ENCODE results near the gene SDF4. TPM values are rescaled to one million over a fixed set of nuclear protein-coding genes. Genes with fewer than 3 reads are reported as not detected.

Gene SDF4
- total RNA-seq, 3 donors from 2014 or later (not counting 1 experiment from before 2014, with no cell fraction given) = 176 to 211 (median 184) TPM

- H3K9me3 Mint-ChIP-seq = no peaks in the 10 kb centered on the region
- no peak overlapping the region for H3K4me3 ChIP-seq (ENCODE audit: low read length)
- no peaks in the 10 kb centered on the region for H3K27me3 Mint-ChIP-seq (ENCODE audit: low read depth in 2 of 2)
- H3K9me3 ChIP-seq (ENCODE audit: control insufficient read depth, insufficient read depth, low read length) = no peaks in the 10 kb centered on the region
- no peaks in the 10 kb centered on the region for H3K27me3 ChIP-seq (ENCODE audit: control insufficient read depth, insufficient read depth, low read length)
- H3K4me3 Mint-ChIP-seq = no peak overlapping the region
- no peak for DNase-seq
- H3K36me3 ChIP-seq (ENCODE audit: control insufficient read depth, insufficient read depth, low read length) = peaks cover 15% of the 10 kb centered on the region
- H3K27ac ChIP-seq (ENCODE audit: low read length) = no peak overlapping the region
- no peak for TF ChIP-seq CTCF (IDR thresholded peaks at IDR 0.05)
- H3K36me3 Mint-ChIP-seq = no peaks in the 10 kb centered on the region
- intact Hi-C loops (cut with micrococcal nuclease) = no loop called here
- no peak for ATAC-seq
- 97% methylated on average over 39 of the region's 39 CpGs for WGBS (ENCODE audit: insufficient coverage)
- H3K4me1 Mint-ChIP-seq = peaks cover 25 to 44% of the 10 kb centered on the region in 2 donors
- H3K4me1 ChIP-seq (ENCODE audit: control insufficient read depth, insufficient read depth, low read length) = peaks cover 28% of the 10 kb centered on the region
- peak overlapping the region in 1 of 2 donors; percentile 36 for H3K27ac Mint-ChIP-seq
These were observed 35.9 kb upstream of the SDF4 start for GRCh38 chr1:1267488-1268283.

DNA sequence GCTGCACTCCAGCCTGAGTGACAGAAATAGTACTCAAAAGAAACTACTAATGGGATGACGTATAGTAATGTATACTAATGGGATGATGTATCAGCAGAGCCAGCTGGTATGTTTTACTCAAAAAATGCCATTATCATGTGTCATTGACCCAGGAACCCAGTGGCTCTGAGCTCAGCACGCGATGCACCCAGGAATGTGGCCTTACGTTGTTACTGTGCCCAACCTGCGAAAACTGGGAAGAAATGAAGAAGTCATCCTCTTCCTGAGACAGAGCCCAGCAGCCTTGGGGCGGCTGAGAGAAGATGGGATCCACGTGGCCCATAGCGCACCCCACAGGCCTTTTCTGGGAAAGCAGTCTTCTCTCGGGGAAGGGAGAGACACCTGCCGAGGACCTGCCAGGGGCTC is 33.1 kb upstream of the SDF4 start:
- Histone ChIP-seq H3K36me3 (ENCODE audit: control insufficient read depth, insufficient read depth, low read length) (peaks cover 24% of the 10 kb centered on the region), H3K9me3 (ENCODE audit: control insufficient read depth, insufficient read depth, low read length) (no peaks in the 10 kb centered on the region), H3K4me1 (ENCODE audit: control insufficient read depth, insufficient read depth, low read length) (peaks cover 11% of the 10 kb centered on the region), H3K27ac (ENCODE audit: low read length) (no peak overlapping the region), H3K27me3 (ENCODE audit: control insufficient read depth, insufficient read depth, low read length) (no peaks in the 10 kb centered on the region), H3K4me3 (ENCODE audit: low read length) (no peak overlapping the region)
- DNase-seq (peak in 1 of 2 donors; percentile 48), ATAC-seq (peak in 1 of 3 donors; percentile 30)
- Mint-ChIP-seq H3K27me3 (ENCODE audit: low read depth in 2 of 2) (no peaks in the 10 kb centered on the region), H3K4me1 (peaks cover 13 to 28% of the 10 kb centered on the region in 2 donors), H3K4me3 (no peak overlapping the region), H3K36me3 (no peaks in the 10 kb centered on the region), H3K9me3 (no peaks in the 10 kb centered on the region), H3K27ac (no peak overlapping the region)
- WGBS (ENCODE audit: insufficient coverage) = 95% methylated on average over 10 of the region's 10 CpGs
- intact Hi-C loops (cut with micrococcal nuclease) = no loop called here
- no peak for TF ChIP-seq CTCF (IDR thresholded peaks at IDR 0.05)

GRCh38 chr1:1264026-1264425 is 32.2 kb upstream of the SDF4 start:
- H3K27ac Mint-ChIP-seq = no peak overlapping the region

More at GRCh38 chr1:1264026-1264425, 32.2 kb upstream of the SDF4 start:
- no peaks in the 10 kb centered on the region for H3K27me3 Mint-ChIP-seq (ENCODE audit: low read depth in 2 of 2)
- H3K4me3 Mint-ChIP-seq = no peak overlapping the region
- Histone ChIP-seq H3K9me3 (ENCODE audit: control insufficient read depth, insufficient read depth, low read length) (no peaks in the 10 kb centered on the region), H3K36me3 (ENCODE audit: control insufficient read depth, insufficient read depth, low read length) (peaks cover 28% of the 10 kb centered on the region), H3K27me3 (ENCODE audit: control insufficient read depth, insufficient read depth, low read length) (no peaks in the 10 kb centered on the region), H3K4me1 (ENCODE audit: control insufficient read depth, insufficient read depth, low read length) (peaks cover 11% of the 10 kb centered on the region), H3K4me3 (ENCODE audit: low read length) (no peak overlapping the region), H3K27ac (ENCODE audit: low read length) (no peak overlapping the region)
- ATAC-seq (no peak), DNase-seq (no peak)
- no peaks in the 10 kb centered on the region for H3K9me3 Mint-ChIP-seq
- no peaks in the 10 kb centered on the region for H3K36me3 Mint-ChIP-seq
- intact Hi-C loops (cut with micrococcal nuclease) = no loop called here
- H3K4me1 Mint-ChIP-seq = peaks cover 15 to 31% of the 10 kb centered on the region in 2 donors
- TF ChIP-seq CTCF (IDR thresholded peaks at IDR 0.05) = no peak
- 96% methylated on average over 9 of the region's 9 CpGs for WGBS (ENCODE audit: insufficient coverage)

All from natural killer cell (primary cell).